Dermis microvascular lymphatic vessel endothelial cell (primary cell): ENCODE data around the gene CD37. TPM values are rescaled to one million over a fixed set of nuclear protein-coding genes. Genes with fewer than 3 reads are reported as not detected.
"Not testable (repeated sequence)": the region's sequence is repeated elsewhere in the genome, so short reads cannot be mapped to it uniquely, and the experiment has no call there.

ENCODE experiments used
- DNase-seq, 2 donors: peaks; one replicate each; pipeline versions ENCODE4 v3.0.0 to v3.0.0-alpha.2; 2010; ENCODE audit warnings: low read depth in 2 of 2
- total RNA-seq: library from RNA; depleted of rRNA; stranded (reverse); fragments of >200 nt; gene quantifications from 2 replicates; pipeline ENCODE4 v1.2.1, GENCODE V29; 2014

The CD37 gene
- total RNA-seq, 1 donor from 2014 or later = not detected

DNA sequence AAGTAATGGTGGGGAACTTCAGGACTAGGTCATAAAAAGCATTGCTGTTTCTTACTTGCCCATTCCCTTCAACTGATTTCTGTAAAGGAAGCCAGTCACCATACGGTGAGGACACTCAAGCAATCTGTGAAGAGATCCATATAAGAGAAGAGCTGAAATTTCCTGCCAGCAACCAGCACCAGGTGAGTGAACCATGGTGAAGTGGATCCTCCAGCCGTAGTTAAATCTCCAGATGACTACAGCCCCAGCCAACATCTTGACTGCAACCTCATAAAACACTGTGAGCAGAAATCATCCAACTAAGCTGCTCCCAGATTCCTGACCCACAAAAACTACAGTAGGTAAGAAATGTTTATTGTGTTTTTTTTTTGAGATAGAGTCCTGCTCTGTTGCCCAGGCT, 6.5 kb upstream of the CD37 start:
- DNase-seq = no peak

GRCh38 chr19:49331187-49331586, 4.0 kb upstream of the CD37 start:
- not testable (repeated sequence) for DNase-seq

GRCh38 chr19:49331616-49332055, 3.6 kb upstream of the CD37 start:
- DNase-seq = peak in 1 of 2 donors; percentile 41

- DNase-seq = not testable (repeated sequence)
Measured at GRCh38 chr19:49332691-49333417, 2.4 kb upstream of the CD37 start.

- no peak for DNase-seq
Measured at GRCh38 chr19:49333418-49333805, 1.8 kb upstream of the CD37 start.

DNA sequence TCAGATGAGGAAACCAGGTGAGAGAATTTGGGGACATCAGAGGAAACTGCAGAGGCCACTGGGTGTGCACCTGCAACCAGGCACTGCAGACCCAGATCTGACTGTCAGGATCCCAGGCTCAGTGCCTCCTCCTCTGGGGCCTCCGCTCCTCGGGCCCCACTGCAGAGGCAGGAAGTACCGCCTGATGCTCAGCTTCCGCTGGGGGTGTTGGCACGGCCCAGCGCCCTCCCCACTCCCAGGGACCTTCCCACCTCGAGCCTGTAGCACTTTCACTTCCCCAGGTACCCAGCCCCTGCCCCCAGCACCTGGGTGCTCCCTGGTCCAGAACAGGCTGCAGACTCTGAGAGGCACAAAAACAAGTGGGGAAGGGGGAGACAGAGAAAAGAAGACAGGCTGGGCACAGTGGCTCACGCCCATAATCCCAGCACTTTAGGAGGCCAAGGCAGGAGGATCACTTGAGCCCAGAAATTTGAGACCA, 1.4 kb upstream of the CD37 start:
- DNase-seq = peak in 1 of 2 donors; percentile 26

GRCh38 chr19:49335784-49336481, 727 bp downstream of the CD37 start:
- no peak for DNase-seq

- no peak for DNase-seq
Measured at GRCh38 chr19:49336482-49337266, 1.5 kb downstream of the CD37 start.

DNA sequence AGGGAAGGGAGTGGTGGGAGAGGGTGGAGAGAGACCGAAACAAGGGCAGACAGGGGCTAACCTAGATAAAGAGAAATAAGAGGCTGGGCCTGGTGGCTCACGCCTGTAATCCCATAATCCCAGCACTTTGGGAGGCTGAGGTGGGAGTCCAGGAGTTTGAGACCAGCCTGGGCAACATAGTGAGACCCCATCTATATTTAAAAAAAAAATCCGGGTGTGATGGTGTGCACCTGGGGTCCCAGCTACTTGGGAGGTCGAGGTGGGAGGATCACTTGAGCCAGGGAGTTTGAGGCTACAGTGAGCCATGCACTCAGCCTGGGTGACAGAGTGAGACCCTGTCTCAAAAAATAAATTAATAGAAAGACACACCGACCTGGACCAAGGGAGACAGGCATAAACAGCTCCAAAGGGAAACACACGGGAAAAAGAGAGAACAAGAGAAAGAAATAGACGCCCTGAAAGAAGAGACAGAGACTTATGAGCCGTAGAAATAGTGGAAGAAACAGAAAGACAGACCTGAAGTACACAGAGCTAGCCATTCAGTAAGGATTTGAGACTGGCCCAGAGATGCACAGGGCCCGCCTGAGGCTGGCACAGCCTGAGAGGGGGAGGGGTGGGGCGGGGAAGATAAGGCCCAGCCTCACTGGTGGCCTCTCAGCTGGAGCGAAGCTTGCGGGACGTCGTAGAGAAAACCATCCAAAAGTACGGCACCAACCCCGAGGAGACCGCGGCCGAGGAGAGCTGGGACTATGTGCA, 2.2 kb downstream of the CD37 start:
- DNase-seq = no peak

DNA sequence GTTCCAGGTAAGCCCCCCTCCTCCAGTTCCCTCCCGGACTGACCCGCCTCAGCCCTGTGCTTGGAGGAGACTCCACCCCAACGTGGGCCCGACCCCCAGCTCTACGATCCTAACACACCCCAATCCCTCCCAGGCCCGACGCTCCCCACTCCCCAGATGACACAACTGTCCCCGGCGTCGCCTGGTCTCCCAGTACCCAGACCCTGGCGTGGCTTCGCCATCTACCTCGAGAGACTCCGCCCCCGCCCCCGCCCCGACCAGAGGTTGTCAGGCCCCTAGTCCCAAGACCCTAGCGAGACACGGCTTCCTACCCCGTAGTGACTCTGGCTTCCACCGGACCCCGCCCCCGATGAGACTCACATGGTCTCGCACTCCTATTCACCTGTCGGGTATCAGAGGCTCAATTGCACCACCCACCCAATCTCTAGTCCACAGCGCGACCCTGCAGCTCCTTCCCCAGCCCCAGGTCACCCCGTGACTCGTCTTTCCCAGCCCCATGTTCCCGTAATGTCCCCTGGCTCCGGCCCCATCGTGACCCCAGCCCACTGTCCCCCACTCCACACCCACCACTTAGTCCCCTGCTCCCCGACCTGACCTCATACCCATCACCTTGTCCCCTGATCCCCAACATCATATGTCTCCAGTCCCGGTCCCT, 2.9 kb downstream of the CD37 start:
- no peak for DNase-seq

- peak in 1 of 2 donors; percentile 68 for DNase-seq
Measured at GRCh38 chr19:49338691-49339300, 3.6 kb downstream of the CD37 start.

GRCh38 chr19:49339301-49340068, 4.3 kb downstream of the CD37 start:
- peak; percentile 85 to 89 for DNase-seq

DNA sequence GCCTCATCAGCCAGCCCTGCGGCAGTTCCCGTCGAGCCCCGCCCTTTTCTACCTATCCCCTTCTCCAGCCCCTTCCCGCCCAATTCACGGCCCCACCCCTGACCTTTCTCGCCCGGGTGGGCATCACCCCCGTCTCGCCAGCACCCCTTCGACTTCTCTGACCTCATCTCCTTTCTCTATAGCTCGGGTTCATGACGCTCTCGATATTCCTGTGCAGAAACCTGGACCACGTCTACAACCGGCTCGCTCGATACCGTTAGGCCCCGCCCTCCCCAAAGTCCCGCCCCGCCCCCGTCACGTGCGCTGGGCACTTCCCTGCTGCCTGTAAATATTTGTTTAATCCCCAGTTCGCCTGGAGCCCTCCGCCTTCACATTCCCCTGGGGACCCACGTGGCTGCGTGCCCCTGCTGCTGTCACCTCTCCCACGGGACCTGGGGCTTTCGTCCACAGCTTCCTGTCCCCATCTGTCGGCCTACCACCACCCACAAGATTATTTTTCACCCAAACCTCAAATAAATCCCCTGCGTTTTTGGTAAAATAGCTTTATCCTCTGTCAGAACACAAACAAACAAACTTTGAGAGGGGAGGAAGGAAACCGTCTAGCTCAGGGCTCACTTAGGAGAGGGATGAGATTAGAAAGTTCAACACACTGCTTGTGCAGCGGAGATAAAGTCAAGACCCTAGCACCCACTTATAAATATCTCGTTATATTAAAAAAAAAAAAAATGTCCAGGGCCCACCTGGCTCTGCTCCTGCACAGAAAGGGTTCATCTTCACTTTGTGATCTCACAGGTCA, 5.1 kb downstream of the CD37 start:
- peak in 1 of 2 donors; percentile 64 for DNase-seq

DNA sequence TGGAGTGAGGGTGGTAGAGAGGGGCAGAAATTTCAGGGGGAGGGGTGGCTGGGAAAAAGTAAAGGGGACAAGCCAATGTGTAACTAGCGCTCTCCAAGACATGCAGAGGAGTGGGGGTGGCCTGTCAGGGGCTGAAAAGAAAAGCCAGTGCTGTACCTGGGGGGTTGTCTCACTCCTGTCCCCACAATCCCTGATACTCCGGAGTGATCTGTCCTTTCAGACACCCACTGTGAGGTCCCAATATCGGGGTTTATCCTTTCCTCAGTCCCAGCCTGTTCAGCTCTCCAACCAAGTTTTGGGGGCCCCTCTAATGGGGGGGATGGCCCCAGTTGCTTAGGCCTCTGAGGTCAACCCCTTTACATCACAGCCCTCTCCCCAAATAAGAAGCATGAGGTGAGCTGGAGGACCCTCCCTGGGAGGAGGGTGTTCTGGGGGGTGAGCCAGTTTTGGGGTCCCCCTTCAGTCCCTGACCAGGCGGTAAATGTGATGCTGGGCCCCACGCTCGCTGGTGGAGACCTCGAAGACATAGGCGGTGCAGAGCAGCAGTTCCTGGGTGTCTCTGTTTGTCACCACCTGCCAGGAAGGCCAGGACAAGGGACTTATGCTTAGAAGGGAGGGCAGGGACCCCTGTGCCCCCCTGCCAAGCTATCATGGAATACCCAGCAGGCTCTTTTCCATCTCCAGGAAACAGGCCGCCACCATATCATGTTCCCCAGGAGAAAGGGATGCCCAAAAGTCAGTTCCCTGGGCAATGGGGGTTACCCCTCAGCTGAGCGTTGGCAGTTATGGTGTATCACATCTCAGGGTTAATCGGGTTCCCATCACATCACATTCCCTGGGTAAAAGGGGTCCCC, 5.9 kb downstream of the CD37 start:
- DNase-seq = no peak

- DNase-seq = no peak
Measured at GRCh38 chr19:49342291-49342721, 7.1 kb downstream of the CD37 start.

GRCh38 chr19:49343123-49343522, 7.9 kb downstream of the CD37 start:
- no peak for DNase-seq

GRCh38 chr19:49344505-49345423, 9.6 kb downstream of the CD37 start:
- no peak for DNase-seq
